ENCODE measurements around the gene HIVEP3. TPM values are rescaled to one million over a fixed set of nuclear protein-coding genes. Genes with fewer than 3 reads are reported as not detected.
A peak's percentile ranks its signal among the peaks of the same experiment; 100 is the strongest.

The HIVEP3 gene
- total RNA-seq, 1 donor from 2014 or later = 5.7 TPM

GRCh38 chr1:41830726-41831125 is 88.0 kb downstream of the HIVEP3 start:
- intact Hi-C loops (cut with micrococcal nuclease) = no loop called here
- TF ChIP-seq CTCF (IDR thresholded peaks at IDR 0.05; ENCODE audit: borderline replicate concordance) = no peak
- no peaks in the 10 kb centered on the region for H3K36me3 ChIP-seq
- no peaks in the 10 kb centered on the region for H3K9me3 ChIP-seq (replicated peaks)
- no peak overlapping the region for H3K4me3 ChIP-seq
- no peak for DNase-seq
- H3K27ac ChIP-seq (replicated peaks) = no peak overlapping the region
- peaks cover 15% of the 10 kb centered on the region for H3K4me1 ChIP-seq
- H3K27me3 ChIP-seq (ENCODE audit: low read depth) = no peaks in the 10 kb centered on the region

GRCh38 chr1:41827991-41828570 is 90.6 kb downstream of the HIVEP3 start:
- no peak for TF ChIP-seq CTCF (IDR thresholded peaks at IDR 0.05; ENCODE audit: borderline replicate concordance)
- H3K27me3 ChIP-seq (ENCODE audit: low read depth) = no peaks in the 10 kb centered on the region
- H3K36me3 ChIP-seq = no peaks in the 10 kb centered on the region
- H3K4me1 ChIP-seq = peaks cover 29% of the 10 kb centered on the region
- H3K27ac ChIP-seq (replicated peaks) = no peak overlapping the region
- intact Hi-C loops (cut with micrococcal nuclease) = no loop called here
- DNase-seq = no peak
- no peak overlapping the region for H3K4me3 ChIP-seq
- H3K9me3 ChIP-seq (replicated peaks) = no peaks in the 10 kb centered on the region

GRCh38 chr1:41823471-41823870 is 95.3 kb downstream of the HIVEP3 start:
- Histone ChIP-seq H3K4me3 (no peak overlapping the region), H3K4me1 (peaks cover 38% of the 10 kb centered on the region), H3K36me3 (no peaks in the 10 kb centered on the region), H3K27ac (replicated peaks) (peak overlapping the region; percentile 55), H3K9me3 (replicated peaks) (no peaks in the 10 kb centered on the region), H3K27me3 (ENCODE audit: low read depth) (no peaks in the 10 kb centered on the region)
- peak; percentile 41 for DNase-seq
- intact Hi-C loops (cut with micrococcal nuclease) = no loop called here
- TF ChIP-seq CTCF (IDR thresholded peaks at IDR 0.05; ENCODE audit: borderline replicate concordance) = no peak

GRCh38 chr1:41822866-41823265 is 95.9 kb downstream of the HIVEP3 start:
- H3K27ac ChIP-seq (replicated peaks) = peak overlapping the region; percentile 55
- H3K9me3 ChIP-seq (replicated peaks) = no peaks in the 10 kb centered on the region
- peaks cover 32% of the 10 kb centered on the region for H3K4me1 ChIP-seq
- no peak for DNase-seq
- H3K4me3 ChIP-seq = no peak overlapping the region
- intact Hi-C loops (cut with micrococcal nuclease) = no loop called here
- no peak for TF ChIP-seq CTCF (IDR thresholded peaks at IDR 0.05; ENCODE audit: borderline replicate concordance)
- no peaks in the 10 kb centered on the region for H3K27me3 ChIP-seq (ENCODE audit: low read depth)
- no peaks in the 10 kb centered on the region for H3K36me3 ChIP-seq

GRCh38 chr1:41819843-41820242 is 98.9 kb downstream of the HIVEP3 start:
- DNase-seq = no peak
- Histone ChIP-seq H3K27ac (replicated peaks) (no peak overlapping the region), H3K36me3 (no peaks in the 10 kb centered on the region), H3K27me3 (ENCODE audit: low read depth) (no peaks in the 10 kb centered on the region), H3K4me1 (peaks cover 37% of the 10 kb centered on the region), H3K9me3 (replicated peaks) (no peaks in the 10 kb centered on the region), H3K4me3 (no peak overlapping the region)
- intact Hi-C loops (cut with micrococcal nuclease) = no loop called here
- no peak for TF ChIP-seq CTCF (IDR thresholded peaks at IDR 0.05; ENCODE audit: borderline replicate concordance)

Measured in left ventricle myocardium inferior (tissue), 1 donor.